GM19324 (cell line): ENCODE measurements around the gene LRP5.

Source experiments
- ATAC-seq: cut with Tn5 transposase; IDR thresholded peaks from one replicate; pipeline ENCODE4 v1.9.1; 2021; ENCODE audit warnings: mild to moderate bottlenecking, moderate library complexity; ENCODE audit not compliant: unreplicated experiment, low FRiP score

LRP5 gene

GRCh38 chr11:68362801-68363379 is 50.5 kb downstream of the LRP5 start:
- no peak for ATAC-seq

- ATAC-seq: no peak
These were observed 51.4 kb downstream of the LRP5 start for GRCh38 chr11:68363776-68364175.

- ATAC-seq: no peak
These were observed 52.2 kb downstream of the LRP5 start for GRCh38 chr11:68364581-68364980.

- ATAC-seq: no peak
These were observed 53.6 kb downstream of the LRP5 start for GRCh38 chr11:68365943-68366435.

GRCh38 chr11:68367252-68367651 is 54.9 kb downstream of the LRP5 start:
- ATAC-seq: no peak

GRCh38 chr11:68369756-68370155 is 57.4 kb downstream of the LRP5 start:
- no peak for ATAC-seq

- ATAC-seq: peak; percentile 64
These were observed 58.1 kb downstream of the LRP5 start for GRCh38 chr11:68370211-68371111.

- peak; percentile 51 for ATAC-seq
These were observed 59.0 kb downstream of the LRP5 start for GRCh38 chr11:68371171-68372041.

- ATAC-seq: no peak
These were observed 59.7 kb downstream of the LRP5 start for GRCh38 chr11:68372114-68372513.

- no peak for ATAC-seq
These were observed 60.2 kb downstream of the LRP5 start for GRCh38 chr11:68372625-68373024.

- ATAC-seq: no peak
These were observed 60.9 kb downstream of the LRP5 start for GRCh38 chr11:68373189-68373814.

GRCh38 chr11:68373815-68374501 is 61.6 kb downstream of the LRP5 start:
- no peak for ATAC-seq

GRCh38 chr11:68374531-68374930 is 62.1 kb downstream of the LRP5 start:
- ATAC-seq: no peak

GRCh38 chr11:68375337-68375736 is 62.9 kb downstream of the LRP5 start:
- ATAC-seq: no peak

- ATAC-seq: no peak
These were observed 63.4 kb downstream of the LRP5 start for GRCh38 chr11:68375766-68376165.

GRCh38 chr11:68377389-68377795 is 65.0 kb downstream of the LRP5 start:
- no peak for ATAC-seq

GRCh38 chr11:68379206-68379605 is 66.8 kb downstream of the LRP5 start:
- no peak for ATAC-seq

GRCh38 chr11:68380786-68381622 is 68.6 kb downstream of the LRP5 start:
- no peak for ATAC-seq

GRCh38 chr11:68381716-68382115 is 69.3 kb downstream of the LRP5 start:
- no peak for ATAC-seq
